ENCODE results near the gene C16orf89. TPM values are rescaled to one million over a fixed set of nuclear protein-coding genes. Genes with fewer than 3 reads are reported as not detected.

Gene C16orf89
- total RNA-seq, 1 donor from 2014 or later = 6.1 TPM

DNA sequence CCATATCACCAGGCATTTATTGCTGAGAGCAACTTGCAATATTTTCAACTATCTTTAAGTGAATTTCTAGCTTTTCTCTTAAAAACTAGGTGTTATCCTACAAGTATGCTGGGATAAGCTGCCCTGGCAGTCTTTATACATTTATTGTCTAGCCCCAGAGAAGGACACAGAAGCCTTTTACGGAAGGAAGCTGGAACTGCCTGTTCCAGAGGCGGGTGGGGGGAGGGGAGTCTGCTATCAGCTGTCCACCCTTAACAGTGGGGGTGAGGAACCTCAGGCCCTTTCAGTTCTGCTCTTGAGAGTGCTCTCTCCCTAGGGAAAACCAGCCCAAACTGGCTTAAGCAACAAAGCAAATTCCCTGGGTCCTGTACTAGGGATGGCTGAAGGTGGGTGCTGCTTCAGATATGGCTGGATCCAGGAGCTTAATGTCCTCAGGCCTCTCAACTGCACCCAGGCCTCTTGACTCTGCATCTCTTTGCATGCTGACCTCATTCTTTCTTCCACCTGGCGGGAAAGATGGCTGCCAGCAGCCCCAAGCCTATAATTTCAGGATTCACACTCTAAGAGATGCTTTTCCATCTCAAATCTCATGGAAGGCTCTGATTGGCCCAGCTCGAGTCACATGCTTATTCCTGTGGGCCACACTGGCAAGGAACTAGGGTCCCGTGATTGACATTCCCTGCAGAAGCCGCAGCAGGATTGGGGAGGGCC is 48.6 kb downstream of the C16orf89 start:
- no peak for DNase-seq
- intact Hi-C loops (cut with DNase I) = no loop called here
- ATAC-seq (ENCODE audit: poor library complexity) = peak; percentile 4

DNA sequence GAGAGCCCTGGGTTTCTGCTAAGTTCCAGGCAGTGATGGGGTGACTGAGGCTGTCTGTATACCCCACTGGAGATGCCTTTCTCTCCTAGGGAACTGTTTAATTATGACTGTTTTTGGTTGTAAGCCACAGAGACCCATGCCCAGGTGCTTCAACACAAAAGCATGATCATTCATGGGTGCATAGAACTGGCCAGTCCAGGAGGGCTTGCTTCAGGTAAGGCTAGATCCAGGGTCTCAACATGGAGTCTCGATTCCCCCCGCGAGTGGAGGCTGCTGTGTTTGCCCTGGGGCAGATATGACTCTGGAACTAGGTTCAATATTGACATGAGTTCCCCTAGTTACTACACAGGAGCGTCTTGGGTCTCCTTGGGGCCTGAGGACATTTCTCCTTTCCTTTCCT is 49.9 kb downstream of the C16orf89 start:
- intact Hi-C loops (cut with DNase I) = no loop called here
- ATAC-seq (ENCODE audit: poor library complexity) = no peak
- no peak for DNase-seq

DNA sequence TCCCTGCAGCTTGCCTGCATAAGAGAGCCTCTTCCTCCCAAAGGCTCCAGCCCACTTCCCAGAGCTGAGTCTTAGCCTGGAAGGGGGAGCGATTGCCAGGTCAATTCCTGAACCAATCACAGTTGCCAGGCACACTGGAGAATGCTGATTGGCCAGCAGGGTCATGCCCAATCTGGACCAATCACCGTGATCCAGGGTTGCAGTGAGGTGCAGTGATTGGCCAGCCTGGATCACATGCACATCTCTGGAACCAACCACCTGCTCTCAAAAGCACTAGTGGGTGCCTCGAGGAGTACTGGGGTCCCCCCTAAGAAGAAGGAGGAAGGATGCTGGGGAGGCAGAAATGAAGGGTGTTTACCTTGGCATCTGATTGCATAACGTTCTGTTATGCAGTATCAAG is 50.4 kb downstream of the C16orf89 start:
- intact Hi-C loops (cut with DNase I) = no loop called here
- no peak for DNase-seq
- ATAC-seq (ENCODE audit: poor library complexity) = no peak

DNA sequence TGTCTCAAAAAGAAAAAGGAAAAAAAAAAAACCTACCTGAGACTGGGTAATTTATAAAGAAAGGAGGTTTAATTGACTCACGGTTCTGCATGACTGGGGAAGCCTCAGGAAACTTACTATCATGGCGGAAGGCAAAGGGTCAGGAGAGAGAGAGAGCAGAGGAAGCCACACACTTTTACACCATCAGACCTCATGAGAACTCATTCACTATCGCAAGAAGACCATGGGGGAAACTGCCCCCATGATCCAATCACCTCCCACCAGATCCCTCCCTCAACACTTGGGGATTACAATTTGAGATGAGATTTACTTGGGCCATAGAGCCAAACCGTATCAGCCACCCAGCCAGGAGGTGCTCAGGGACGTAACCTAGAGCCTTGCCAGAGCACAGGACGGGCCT is 52.9 kb downstream of the C16orf89 start:
- DNase-seq (no peak), ATAC-seq (ENCODE audit: poor library complexity) (no peak)
- intact Hi-C loops (cut with DNase I) = no loop called here

DNA sequence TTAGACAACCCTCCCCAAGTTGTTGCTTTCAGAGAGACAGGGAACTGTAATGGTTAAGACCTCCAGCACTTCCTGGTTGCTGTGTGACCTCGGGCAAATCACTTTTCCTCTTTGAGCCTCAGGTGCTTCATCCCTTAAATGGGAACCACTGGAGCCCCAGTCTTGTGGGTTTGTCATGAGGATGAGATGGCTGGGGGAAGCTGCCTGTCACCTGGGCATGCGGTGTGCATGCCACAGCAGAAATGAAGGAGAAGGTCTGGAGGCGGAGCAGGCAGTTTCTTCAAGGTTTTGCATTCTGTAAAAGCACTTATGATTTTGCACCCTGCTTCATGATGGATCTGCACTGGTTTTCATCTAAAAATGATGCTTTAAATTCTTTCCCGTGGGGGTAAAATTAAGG is 54.1 kb downstream of the C16orf89 start:
- intact Hi-C loops (cut with DNase I) = no loop called here

DNA sequence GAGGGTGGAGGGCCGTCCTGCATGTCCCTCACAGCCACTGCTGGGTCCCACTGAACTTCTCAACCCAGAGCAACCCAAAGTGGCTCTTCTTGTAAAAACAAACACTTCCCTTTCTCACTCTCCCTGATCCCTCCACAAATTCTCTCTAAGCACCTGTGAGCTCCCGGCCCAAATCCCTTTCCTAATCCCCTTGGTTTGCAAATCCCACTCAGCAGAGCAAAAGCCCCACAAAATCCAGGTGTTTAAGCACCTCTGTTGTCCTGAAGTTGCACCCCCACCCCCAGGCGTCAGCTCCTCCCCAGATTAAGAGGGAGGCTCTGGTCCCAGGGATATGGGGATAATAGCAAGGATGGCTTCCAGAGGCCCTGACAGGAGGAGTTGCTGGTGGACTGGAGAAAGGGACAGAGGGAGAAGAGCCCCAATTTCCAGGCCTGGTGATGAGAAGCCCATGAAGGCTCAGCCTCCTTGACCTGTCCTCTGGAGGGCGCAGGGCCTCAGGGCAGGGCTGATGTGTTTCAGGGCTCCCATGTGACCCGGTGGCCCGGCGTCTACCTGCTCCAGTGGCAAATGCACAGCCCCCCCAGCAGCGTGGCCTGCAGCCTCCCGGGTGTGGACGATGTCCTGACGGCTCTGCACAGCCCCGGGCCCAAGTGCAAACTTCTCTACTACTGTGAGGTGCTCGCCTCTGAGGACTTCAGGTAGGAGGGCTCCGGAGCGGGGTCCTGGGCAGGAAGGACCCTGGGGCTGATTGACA is 55.0 kb downstream of the C16orf89 start:
- intact Hi-C loops (cut with DNase I) = no loop called here
- ATAC-seq (ENCODE audit: poor library complexity) (no peak), DNase-seq (no peak)

More for the DNA sequence above, 54.1 kb downstream of the C16orf89 start:
- ATAC-seq (ENCODE audit: poor library complexity) = no peak
- no peak for DNase-seq

DNA sequence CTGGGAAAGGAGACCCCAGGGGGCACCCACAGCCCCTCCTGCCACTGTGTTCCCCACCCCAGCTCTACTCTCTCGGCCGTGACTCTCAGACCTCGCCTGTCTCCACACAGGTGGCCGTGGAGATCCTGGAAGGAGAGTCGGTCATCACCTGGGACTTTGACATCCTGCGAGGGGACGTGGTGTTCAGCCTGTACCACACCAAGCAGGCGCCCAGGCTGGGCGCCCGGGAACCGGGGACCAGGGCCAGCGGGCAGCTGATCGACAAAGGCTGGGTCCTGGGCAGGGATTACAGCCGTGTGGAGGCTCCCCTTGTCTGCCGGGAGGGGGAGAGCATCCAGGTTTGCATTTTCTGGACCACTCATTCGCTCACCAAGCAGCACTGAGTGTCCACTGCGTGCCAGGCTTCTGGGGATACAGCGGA is 57.4 kb downstream of the C16orf89 start:
- DNase-seq (no peak), ATAC-seq (ENCODE audit: poor library complexity) (no peak)
- intact Hi-C loops (cut with DNase I) = no loop called here

DNA sequence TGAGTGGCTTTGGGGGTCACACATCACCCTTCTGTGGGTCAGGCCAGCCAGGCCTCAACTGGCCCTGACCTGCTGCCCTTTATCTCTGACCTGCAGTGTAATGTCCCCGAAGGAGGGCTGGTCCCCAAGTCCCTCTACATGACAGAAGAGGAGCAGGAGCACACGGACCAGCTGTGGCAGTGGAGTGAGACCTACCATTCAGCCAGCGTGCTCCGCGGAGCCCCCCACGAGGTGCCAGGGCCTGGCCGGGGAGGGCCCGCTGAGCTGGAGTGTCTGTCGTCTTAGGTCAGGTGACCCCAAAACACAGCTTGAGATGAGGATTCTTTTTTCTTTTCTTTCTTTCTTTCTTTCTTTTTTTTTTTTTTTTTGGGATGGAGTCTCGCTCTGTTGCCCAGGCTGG is 58.5 kb downstream of the C16orf89 start:
- no peak for DNase-seq
- ATAC-seq (ENCODE audit: poor library complexity) = no peak

DNA sequence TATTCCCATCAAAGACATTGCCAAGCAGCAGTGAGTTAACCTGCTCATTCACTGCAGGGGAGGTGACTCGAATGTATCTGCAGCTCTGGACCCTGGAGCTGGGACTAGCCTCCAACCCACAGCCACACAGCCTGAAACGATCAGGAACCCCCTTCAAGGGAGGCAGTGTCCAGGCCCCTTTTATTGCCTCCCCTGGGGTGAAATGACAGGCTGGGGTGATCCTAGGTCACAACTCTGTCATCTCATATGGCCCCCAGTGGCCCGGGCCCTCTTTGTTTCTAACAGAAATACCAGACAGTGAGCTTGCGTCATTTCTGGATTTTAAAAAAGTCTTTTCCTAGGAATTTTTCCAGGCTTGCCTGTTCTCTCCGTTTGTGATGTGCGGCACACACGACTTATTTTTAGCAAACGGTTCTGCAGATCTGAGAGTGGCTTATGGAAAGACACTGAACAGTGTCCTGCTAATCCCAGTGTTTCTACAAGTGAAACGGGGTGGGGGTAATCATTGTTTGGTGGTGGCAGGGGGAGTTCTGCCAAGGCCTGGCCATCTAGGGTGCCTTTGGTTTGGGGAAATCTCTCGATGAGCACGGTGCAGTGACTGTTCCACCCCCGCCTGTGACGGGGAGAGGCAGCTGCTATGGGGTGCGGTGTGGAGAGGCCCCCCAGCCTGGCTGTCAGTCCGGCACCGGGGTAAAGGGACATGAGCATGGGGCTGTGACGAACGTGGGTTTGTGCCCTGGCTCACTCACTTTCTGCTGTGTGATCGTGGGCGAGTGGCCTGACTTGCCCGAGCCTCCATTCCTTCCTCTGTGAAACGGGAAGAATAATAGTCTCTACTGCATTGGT is 59.2 kb downstream of the C16orf89 start:
- intact Hi-C loops (cut with DNase I) = no loop called here
- DNase-seq (no peak), ATAC-seq (ENCODE audit: poor library complexity) (no peak)

More for the DNA sequence above, 58.5 kb downstream of the C16orf89 start:
- intact Hi-C loops (cut with DNase I) = no loop called here

DNA sequence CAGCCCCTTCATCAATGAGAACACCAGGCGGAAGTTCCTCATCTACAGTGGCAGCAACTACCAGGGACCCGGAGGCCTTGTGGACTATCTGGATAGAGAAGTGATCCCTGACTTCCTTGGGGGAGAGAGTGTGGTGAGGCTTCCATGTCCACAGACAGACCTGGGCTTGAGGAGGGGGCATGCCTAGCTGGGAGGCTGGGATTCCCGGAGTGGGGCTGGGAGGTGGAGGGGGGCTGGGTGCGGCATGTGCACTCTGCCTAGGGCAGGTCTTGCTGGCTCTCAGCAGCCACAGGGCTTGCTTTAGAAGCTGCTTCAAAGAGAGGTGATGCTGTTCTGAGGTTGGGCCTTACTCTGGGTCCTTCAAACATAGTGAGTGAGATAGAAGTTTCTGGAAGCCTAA is 59.8 kb downstream of the C16orf89 start:
- ATAC-seq (ENCODE audit: poor library complexity) (no peak), DNase-seq (no peak)
- intact Hi-C loops (cut with DNase I) = no loop called here

DNA sequence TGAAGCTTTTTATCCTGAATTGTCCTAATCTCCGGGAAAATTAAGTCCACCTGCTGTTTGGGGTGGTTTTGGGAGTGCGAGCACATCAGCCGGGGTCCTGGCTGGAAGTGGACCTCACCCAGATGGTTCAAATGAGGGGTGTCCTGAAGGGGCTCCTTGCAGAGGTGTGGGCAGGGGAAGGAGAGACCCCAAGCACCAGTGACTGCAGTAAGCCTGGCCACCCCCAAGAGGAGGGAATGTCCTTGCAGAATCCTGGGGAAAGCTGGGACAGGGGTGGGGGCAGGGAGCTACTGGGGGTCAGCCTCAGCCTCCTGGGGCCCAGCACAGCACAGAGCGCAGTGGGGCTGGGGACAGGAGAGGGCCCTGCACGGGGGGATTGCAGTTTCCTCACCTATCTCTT is 61.4 kb downstream of the C16orf89 start:
- no peak for DNase-seq
- peak; percentile 19 for ATAC-seq (ENCODE audit: poor library complexity)
- intact Hi-C loops (cut with DNase I) = no loop called here

DNA sequence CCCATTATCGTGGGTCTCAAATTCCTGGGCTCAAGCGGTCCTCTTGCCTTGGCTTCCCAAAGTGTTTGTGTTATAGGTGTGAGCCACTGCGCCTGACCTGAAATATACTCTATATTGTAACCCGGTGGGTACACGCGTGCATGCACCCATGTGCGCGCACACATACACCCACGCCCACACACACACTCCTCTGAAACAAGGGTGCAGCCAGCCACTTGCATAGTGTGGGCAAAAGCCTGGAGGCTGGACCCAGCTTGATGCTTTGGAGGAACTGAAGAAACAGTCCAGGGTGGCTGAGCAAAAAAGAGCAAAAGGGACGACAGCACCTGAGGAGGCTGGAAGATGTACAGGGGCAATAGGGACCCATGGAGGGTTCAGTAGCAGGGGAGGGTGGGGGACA is 61.9 kb downstream of the C16orf89 start:
- ATAC-seq (ENCODE audit: poor library complexity) (peak; percentile 30), DNase-seq (no peak)
- intact Hi-C loops (cut with DNase I) = no loop called here

DNA sequence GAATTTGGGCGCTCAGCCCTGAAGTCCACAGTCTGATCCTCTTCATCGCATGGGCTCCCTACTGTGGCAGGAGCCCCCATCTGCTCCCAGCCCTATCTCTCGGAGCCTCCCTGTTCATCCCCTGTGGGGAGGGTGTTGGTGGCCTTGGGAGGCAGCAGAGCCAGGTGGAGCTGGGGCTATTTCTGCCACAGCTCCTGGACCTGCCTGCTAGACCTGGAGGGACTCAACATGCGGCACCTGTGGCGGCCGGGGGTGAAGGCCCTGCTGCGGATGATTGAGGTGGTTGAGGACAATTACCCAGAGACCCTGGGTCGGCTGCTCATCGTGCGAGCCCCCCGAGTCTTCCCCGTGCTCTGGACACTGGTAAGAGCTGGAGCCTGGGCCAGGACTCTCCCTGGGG is 62.5 kb downstream of the C16orf89 start:
- intact Hi-C loops (cut with DNase I) = no loop called here
- ATAC-seq (ENCODE audit: poor library complexity) = peak; percentile 42
- no peak for DNase-seq

DNA sequence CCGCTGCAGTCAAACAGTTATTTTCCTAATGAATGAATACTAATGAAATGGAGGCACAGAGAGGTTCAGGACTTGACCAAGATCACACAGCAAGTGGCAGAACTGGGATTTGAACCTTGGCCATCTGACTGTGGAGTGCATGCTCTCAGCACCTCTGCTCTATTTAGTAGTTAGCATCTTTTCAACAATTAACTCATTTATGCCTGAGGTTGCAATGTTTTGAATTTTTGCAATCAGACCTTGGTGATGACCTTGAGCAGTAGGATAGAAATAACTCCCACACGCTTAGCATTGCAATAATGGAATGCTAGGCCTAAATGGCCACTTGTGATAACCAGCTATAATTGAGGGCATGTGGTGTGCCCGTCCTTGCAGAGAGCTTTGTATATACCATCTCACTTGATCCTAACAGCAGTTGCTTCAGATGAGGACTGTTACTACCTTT is 63.0 kb downstream of the C16orf89 start:
- intact Hi-C loops (cut with DNase I) = no loop called here
- DNase-seq (no peak), ATAC-seq (ENCODE audit: poor library complexity) (peak; percentile 73)

DNA sequence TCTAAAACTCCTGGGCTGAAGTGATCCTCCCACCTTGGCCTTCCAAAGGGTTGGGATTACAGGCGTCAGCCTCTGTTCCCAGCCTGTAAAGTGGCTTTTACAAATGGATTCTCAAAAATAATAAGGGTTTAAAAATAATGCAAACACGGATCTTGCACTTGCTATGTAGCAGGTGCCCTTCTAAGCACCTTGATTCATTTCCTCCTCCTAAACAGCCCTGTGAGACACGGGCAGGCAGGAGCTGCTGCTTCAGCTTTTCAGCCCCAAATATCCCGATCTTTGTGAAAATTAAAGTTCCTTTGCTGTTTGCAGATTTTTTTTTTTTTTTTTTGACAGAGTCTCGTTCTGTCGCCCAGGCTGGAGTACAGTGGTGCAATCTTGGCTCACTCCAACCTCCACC is 63.8 kb downstream of the C16orf89 start:
- ATAC-seq (ENCODE audit: poor library complexity) (no peak), DNase-seq (no peak)
- intact Hi-C loops (cut with DNase I) = no loop called here

DNA sequence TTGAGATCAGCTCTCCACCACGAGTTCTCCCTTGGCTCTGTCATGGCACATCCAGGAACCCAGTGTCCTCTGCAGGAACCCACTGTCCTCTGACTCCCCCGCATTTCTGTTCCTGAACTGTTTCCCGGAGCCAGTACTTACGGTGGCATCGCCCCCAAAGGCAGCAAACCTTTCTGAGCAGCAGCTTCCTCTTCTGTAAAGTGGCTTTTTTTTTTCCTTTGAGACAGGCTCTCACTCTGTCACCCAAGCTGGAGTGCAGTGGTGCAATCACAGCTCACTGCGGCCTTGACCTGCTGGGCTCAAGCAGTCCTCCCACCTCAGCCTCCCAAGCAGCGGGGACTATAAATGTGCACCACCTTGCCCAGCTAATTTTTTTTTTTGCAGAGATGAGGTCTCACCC is 64.2 kb downstream of the C16orf89 start:
- DNase-seq (no peak), ATAC-seq (ENCODE audit: poor library complexity) (no peak)
- intact Hi-C loops (cut with DNase I) = no loop called here

DNA sequence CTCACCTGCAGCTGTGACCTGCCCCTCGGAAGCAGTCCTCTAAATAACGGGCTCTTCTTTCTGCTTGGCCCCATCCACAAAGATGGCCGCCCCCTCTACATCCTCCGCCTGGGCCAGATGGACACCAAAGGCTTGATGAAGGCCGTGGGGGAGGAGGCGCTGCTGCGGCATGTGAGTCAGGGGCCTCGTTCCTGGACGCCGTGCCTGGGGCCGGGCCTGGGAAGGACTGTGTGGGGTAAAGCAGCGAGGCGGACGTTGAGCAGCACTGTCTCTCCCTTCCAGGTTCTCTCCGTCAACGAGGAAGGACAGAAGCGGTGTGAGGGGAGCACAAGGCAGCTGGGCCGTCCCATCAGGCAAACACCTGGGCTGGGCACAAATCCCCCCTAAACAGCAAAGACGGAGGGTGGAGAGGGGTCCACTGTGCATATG is 65.2 kb downstream of the C16orf89 start:
- DNase-seq (no peak), ATAC-seq (ENCODE audit: poor library complexity) (no peak)

DNA sequence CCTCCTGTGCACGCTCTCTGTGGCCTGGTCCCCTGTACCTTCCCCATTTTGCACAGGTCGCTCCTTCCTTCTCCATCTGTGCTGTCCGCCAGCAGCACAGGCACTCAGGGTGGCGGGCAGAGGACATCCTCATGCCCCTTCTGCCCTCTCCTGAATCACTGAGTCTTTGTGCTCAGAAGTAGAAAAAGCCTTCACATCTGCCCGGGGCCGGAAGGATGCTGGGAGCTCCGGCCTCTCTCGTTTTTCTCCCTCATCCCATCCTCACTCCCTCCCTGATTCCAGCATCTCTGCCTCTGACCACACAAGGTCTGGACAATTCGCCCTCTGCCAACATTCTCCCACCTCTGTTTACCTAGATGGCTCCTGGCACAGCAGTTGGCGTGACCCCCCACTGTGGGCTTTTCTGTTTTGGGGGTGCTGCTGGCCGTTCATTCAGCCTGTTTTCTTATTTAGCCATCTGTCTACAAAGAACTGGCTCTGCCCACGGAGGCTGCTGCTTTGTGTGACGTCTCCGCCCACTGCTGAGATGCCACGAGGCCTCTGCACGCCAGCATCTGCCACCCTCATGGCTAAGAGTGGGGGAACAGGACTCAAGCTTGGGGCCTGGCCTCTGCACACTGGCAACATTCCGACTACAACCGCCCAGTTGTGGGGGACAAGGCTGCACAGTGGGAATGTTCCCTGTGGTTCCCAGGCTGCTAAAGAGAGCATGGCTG is 70.9 kb downstream of the C16orf89 start:
- intact Hi-C loops (cut with DNase I) = no loop called here
- no peak for DNase-seq
- no peak for ATAC-seq (ENCODE audit: poor library complexity)

More for the DNA sequence above, 65.2 kb downstream of the C16orf89 start:
- intact Hi-C loops (cut with DNase I) = no loop called here

Measured in Right ventricle myocardium superior (tissue), 1 donor.